NCI-H1436 treated with DMSO at 0.1 percent for 48 hours (cell line): Measurements from ENCODE around the gene AACS.
"Not testable (repeated sequence)": the region's sequence is repeated elsewhere in the genome, so short reads cannot be mapped to it uniquely, and the experiment has no call there.

Experiments used
- DNase-seq: peaks from one replicate; lab custom pipeline; 2025; lab: John Stamatoyannopoulos, UW

AACS gene

GRCh38 chr12:125092108-125092871, 27.1 kb downstream of the AACS start:
- no peak for DNase-seq

DNA sequence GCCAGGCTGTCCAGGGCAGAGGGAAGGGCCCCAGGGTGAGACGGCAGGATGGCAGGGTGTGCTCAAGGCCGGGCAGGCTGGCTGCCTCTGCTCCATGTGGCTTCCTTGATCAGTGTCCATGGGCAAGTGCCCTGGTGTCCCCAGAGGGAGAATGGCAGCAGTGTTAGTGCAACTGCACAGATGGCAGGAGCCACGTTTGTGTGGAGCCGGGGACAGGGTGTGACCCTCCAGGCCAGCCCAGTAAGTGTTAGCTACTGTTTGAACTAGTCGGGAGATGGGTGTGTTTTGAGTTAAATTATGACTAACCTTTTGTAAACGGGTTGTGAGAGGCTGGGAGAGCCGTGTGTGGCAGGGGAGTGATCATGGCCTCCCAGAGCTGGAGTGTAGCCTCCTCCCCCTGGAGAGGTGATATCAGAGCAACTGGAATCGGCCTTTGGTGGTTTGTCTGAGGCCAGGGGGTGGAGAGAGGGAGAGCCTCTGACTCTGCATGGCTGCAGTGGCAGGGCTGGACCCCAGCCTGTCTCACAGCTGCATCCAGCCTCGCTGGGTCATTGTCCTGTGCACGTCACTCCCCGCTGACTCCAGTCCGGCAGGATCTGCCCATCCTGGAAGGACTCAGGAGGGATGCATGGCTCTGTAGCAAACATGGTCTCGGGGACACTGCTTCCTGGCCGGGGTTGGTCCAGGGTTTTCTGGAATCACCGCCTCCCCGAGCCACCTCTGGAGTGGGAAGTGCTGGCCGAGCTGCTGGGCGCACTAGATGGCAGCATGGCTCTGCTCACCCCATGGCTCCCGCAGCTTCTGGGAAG, 27.8 kb downstream of the AACS start:
- no peak for DNase-seq

GRCh38 chr12:125093681-125094330, 28.6 kb downstream of the AACS start:
- DNase-seq = no peak

DNA sequence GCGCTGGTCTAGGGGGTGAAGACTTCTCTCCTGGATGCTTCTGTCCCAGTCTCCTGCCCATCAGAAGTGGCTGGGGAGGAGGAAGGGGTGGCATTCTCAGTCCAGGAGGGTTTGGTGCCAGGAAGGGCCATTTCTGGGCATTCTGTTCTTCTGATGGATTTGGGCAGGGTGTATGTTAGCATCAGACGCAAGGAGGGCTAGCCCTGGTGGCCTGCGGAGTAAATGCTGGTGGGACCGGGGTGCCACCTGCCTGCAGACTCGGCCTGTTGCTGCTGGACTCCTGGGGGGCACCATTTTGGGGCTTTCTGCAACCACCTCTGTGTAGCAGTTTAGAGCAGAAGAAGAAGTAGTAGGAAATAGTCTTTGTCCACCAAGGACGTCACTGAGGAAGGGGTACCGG, 31.7 kb downstream of the AACS start:
- DNase-seq = no peak

GRCh38 chr12:125097427-125097826, 32.2 kb downstream of the AACS start:
- DNase-seq = no peak

DNA sequence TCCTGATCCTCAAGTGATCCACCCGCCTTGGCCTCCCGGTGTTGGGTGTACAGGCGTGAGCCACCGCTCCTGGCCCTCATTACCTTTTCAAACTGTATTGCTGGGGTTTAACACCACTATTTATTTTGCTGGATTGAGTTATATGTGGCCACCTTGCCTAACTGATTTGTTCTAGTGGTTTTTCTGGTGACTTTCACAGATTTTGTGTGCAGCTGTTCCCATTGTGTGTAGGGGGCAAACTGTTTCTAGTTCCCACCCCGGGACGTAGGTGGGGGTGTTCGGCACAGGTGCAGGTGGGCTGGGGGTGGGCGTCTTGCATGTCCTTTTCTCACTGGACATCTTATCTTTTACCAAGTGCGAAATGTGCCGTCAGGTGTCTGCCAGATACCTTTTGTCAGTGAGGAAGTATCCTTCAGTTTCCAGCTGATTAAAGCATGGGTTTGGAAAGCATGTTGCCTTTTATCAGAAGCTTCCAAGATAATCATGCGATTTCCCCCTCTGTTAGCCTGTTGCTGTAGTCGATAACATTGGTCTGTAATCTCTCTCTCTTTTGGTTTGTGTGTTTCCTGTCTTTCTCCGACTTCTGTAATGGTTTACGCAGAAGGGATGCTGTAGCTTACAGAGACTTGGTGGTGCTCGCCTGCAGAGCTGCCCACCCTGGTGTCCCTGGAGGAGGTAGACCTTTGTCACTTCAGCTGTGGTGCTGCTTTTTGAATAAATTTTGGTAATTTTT, 33.6 kb downstream of the AACS start:
- DNase-seq = no peak

- no peak for DNase-seq
Measured at GRCh38 chr12:125099409-125099782, 34.2 kb downstream of the AACS start.

GRCh38 chr12:125100551-125101434, 35.6 kb downstream of the AACS start:
- DNase-seq = no peak

DNA sequence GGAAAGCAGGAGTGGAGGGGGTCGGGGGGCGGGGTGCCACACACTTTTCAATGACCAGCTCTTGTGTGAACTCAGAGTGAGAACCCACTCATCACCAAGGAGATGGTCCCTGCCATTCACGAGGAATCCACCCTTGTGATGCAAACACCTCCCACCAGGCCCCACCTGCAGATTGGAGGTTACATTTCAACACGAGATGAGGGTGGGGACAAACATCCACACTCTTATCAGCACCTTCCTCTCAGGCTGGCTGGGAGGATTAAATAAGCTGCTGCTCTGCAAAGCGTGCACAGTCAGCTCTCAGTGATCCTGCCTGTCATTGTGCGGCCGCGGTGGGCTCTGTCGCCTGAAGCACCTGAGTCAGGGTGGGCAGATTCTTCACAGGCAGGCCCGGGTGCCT, 39.7 kb downstream of the AACS start:
- DNase-seq = no peak

GRCh38 chr12:125105600-125105999, 40.4 kb downstream of the AACS start:
- DNase-seq = peak; percentile 12

DNA sequence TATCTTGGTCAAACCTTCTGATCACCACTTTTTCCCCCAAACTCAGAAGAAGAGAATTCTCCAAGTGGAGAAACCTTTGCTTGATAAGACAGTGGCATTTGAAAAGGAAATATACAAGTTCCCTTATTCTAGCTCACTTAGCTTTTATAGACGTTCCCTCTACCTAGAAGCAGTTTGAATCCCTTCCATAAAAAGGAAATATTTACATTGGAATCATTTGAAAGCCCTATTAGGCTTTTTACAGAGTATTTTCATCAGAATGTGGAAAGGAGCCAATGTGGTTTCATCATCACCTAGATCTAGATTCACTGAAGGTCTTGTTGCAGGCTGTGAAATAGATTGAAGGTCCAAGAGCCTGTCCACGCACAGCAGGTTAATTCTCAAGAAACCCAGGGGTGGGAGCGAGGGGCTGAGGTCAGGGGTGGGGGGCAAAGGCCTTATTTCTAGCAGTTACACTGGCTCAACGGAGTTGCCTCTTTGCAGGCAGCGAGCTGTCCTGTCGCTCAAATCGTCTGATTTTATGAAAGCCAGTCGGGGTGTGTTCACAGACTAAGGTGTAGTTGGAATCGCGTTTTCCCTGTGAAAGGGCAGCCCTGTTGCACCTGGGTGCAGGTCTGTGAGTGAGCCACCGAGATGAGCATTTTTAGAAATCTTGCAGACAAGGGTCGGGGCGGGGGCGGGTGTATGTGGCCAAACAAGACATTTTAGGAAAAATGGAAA, 45.6 kb downstream of the AACS start:
- DNase-seq = no peak

DNA sequence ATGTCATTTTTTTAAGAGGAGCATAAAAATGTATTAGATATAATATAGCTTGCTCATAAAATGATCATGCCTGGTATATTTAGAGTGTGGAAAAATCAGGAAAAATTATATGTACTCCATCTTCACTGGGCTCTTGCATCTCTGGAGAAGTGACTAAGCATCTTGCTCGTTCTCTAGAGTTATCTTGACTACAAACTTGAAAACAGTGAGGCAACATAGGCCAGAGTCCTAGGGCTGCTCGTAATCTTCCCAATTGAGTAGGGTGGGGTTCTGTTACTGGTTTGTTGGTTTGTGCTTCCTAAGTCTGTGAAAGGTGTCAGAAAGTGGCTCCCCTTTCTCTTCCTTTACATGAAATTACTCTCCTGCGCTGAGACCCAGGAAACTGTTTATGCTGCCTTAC, 46.2 kb downstream of the AACS start:
- DNase-seq = no peak

DNA sequence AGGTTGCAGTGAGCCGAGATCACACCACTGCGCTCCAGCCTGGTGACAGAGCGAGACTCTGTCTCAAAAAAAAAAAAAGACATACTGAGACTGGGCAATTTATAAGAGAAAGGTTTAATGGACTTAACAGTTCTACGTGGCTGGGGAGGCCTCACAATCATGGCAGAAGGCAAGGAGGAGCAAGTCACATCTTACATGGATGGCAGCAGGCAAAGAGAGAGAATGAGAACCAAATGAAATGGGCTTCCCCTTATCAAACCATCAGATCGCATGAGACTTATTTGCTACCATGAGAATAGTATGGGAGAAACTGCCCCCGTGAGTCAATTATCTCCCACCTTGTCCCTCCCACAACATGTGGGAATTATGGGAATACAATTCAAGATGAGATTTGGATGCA, 47.4 kb downstream of the AACS start:
- not testable (repeated sequence) for DNase-seq

DNA sequence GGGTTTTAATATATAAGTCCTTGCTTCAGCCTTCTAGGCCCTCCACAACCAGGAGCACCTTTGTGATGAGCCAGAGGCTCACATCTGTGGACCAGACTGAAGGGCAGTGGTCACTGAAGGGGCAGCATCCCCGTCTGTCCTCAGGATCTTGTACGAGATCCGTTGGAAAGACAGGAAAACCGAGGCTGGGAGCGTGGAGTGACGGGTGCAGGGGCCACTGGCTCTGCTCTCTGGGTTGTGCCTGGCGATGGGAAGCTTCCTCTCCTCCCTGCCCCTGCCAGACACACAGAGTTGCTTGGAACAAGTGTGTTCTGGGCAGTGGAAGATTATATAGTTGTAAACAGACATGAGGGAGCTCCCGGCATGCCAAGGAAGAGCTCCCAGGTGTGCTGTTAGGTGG, 48.0 kb downstream of the AACS start:
- DNase-seq = no peak

DNA sequence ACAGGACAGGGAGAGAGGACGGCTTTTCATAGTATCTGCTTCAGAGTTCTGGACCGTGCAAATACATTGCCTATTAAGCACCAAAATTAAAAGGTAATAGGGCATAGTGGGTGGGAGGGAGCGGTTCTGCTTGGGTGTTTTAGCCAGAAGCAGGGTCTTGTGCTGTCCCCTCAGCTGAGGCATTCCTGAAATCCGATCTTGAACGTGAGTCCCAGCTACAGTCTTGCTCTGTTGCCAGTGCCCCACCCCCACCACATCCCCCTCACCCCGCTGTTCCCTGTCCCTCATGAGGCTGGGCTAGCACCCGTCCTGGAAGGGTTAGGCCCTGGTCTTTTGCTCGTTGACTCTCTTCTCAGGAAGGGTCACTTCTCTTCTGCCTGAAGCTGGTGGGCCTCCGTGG, 48.6 kb downstream of the AACS start:
- no peak for DNase-seq

DNA sequence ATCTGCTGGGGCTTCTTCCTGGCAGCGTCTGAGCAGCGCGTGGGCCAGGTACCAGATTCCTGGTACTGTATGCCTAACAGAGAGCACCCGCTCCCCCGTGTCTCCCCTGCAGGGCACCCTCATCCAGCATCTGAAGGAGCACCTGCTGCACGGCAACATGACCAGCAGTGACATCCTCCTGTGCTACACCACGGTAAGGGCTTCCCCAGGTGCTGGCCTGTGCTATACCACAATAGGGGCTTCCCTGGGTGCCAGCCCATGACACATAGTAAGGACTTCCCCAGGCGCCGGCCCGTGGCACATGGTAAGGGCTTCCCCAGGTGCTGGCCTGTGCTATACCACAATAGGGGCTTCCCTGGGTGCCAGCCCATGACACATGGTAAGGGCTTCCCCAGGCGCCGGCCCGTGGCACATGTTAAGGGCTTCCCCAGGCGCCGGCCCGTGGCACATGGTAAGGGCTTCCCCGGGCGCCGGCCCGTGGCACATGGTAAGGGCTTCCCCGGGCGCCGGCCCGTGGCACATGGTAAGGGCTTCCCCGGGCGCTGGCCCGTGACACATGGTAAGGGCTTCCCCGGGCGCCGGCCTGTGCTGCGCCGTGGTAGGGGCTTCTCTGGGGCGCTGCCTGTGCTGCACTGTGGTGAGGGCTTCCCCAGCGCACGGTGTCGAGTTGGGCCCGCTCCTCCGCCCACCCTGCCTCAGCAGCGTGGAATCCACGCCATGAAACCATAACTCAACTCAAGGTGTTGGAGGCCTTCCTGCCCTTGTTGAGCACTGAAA, 49.3 kb downstream of the AACS start:
- DNase-seq = no peak

- DNase-seq = no peak
Measured at GRCh38 chr12:125120566-125120965, 55.3 kb downstream of the AACS start.

- DNase-seq = no peak
Measured at GRCh38 chr12:125121106-125121505, 55.9 kb downstream of the AACS start.

DNA sequence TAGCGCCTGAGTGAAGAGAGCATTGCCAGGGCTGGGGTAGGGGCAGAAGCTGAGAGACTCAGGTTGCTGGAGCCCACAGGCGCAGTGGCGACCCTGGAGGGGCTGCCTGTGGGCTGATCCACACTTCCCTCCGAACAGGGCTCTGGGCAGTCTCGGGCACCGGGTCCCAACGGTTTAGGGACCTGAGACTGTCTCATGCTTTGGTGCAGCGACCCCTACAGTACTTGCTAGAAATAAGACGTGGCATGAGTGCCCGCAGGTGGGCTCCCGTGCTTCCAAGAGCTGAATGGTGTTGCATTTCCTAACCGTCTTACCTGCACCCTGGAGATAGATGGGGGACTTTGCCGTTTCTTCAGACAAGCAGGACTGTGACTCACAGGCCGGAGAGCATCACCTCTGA, 57.4 kb downstream of the AACS start:
- DNase-seq = no peak
